ENCODE measurements around the gene DSCAML1.
"Not testable (repeated sequence)": the region's sequence is repeated elsewhere in the genome, so short reads cannot be mapped to it uniquely, and the experiment has no call there.

Gene DSCAML1

GRCh38 chr11:117415358-117415896, 381.6 kb downstream of the DSCAML1 start:
- DNase-seq = no peak

GRCh38 chr11:117414724-117415123, 382.3 kb downstream of the DSCAML1 start:
- no peak for DNase-seq

- DNase-seq = no peak
Measured at GRCh38 chr11:117413616-117414015, 383.4 kb downstream of the DSCAML1 start.

GRCh38 chr11:117412653-117413275, 384.3 kb downstream of the DSCAML1 start:
- DNase-seq = no peak

DNA sequence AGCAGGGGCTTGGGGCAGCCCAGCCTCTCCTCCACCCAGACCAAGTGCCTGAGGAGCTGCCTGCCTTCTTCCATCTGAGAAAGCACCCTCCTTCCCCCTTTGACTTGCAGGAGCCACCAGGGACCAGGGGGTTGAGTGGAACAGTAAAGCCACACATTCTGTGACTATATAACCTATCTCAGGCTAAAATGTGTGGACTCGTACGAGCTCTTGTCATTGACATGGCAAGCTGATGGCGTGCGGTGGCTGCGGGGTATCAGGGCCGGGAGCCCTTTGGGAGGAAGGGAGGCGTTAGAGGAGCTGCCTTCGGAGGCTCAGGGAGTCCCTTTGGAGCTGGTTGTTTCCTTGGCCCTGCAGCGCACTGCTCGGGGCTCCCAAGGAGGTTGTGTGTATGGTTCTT, 384.8 kb downstream of the DSCAML1 start:
- no peak for DNase-seq

DNA sequence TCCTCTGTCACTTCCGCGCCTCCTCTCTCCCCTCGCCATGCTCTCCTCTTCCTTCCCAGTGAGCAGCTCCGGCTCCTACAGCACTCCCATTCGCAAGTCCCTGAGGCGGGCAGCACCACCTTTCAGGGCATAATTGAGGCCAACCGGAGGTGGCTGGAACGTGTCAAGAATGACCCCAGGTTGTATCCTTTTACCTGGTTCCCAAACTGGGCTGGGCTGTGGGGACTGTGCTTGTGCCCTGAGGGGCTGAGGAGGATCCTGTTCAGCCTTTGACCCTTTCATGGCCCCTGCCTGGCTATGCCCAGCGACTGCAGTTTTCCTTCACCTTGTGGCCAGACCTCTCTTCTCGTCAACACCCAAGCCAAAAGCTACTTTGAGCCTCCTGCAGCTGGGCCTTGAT, 385.3 kb downstream of the DSCAML1 start:
- no peak for DNase-seq

DNA sequence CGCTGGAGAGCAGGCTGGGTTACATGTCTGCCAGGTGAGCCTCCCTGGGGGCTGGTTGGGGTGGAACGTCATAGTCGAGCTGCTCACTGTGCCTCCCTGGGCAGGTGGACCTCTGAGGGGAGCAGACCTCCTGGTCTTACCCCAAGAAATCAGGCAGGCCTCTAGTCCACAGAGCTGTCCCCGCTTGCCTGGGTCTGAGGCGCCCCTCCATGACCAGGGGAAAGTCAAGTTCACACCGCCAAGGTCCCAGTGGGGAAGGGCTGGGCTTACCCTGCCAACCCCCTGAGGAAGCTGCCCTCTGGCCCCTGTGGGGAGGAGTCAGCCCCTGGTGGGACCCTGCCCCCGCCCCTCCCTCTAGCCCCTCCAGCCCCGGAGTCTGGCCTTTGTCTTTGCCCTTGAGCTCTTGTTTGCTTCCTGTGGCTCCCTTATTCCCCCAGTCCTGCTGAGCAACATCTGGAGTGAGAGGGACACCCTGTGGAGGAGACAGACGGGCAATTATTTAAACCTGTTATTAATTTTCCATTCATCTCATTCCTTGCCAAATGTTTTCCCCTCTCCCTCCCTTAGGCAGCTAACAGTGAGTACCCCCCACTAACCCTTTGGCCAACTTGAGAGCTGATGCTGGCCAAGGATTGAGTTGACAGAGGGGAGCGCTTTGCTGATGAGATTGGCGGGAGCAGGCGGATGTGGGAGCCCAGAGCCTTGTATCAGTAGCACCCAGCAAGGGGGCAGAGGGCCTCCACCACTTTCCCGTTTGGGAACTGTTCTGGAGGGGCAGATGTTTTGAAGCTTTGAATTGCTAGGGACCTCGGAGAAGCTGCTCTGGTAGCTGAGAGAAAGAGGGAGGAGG, 385.9 kb downstream of the DSCAML1 start:
- no peak for DNase-seq

DNA sequence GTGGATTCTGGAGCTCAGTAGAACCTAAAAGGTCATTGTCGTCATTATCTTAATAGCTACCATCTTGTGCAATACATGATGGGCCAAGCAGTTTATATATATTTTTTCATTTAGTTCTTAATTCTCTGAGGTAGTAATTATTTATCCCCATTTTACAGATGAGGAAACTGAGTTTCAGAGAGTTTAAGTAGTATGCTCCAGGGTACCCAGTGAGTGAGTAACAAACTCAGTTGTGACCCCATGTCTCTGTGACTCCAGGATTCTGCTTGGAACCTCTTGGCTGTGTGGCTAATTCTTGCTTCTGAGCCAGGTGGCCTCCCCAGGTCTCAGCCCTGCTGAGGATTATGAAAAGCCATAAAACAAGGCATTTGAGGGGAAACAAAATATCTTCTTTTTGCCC, 386.8 kb downstream of the DSCAML1 start:
- no peak for DNase-seq

- DNase-seq = no peak
Measured at GRCh38 chr11:117409511-117409910, 387.5 kb downstream of the DSCAML1 start.

GRCh38 chr11:117408356-117408755, 388.7 kb downstream of the DSCAML1 start:
- DNase-seq = no peak

DNA sequence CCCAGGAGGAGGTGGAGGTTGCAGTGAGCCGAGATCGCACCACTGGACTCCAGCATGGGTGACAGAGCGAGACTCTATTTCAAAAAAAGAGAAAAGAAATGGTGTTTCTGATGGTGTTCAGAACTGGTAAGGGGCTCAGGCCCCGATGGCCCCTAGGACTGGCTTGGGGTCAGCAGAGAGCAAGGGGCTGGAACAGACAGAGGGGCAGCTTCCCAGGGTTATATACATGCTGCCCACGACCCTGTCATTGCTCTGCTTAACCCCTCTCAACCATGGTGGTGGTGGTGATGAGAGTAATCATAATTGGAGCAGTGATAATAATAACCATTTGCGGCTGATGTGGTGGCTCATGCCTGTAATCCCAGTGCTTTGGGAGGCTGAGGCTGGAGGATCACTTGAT, 390.0 kb downstream of the DSCAML1 start:
- DNase-seq = no peak

DNA sequence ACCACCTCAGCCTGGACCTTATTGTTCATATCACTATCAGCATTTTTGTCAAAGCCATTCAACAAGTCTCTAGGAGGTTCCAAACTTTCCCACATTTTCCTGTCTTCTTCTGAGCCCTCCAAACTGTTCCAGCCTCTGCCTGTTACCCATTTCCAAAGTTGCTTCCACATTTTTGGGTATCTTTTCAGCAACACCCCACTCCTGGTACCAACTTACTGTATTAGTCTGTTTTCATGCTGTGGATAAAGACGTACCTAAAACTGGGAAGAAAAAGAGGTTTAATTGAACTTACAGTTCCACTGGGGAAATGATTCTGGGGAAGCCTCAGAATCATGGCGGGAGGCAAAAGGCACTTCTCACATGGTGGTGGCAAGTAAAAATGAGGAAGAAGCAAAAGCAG, 391.1 kb downstream of the DSCAML1 start:
- not testable (repeated sequence) for DNase-seq

- not testable (repeated sequence) for DNase-seq
Measured at GRCh38 chr11:117399100-117399840, 397.7 kb downstream of the DSCAML1 start.

- DNase-seq = not testable (repeated sequence)
Measured at GRCh38 chr11:117398618-117399017, 398.4 kb downstream of the DSCAML1 start.

GRCh38 chr11:117396970-117397369, 400.0 kb downstream of the DSCAML1 start:
- no peak for DNase-seq

GRCh38 chr11:117395476-117395875, 401.5 kb downstream of the DSCAML1 start:
- no peak for DNase-seq

- no peak for DNase-seq
Measured at GRCh38 chr11:117394221-117394925, 402.6 kb downstream of the DSCAML1 start.

GRCh38 chr11:117392979-117393378, 404.0 kb downstream of the DSCAML1 start:
- DNase-seq = no peak

DNA sequence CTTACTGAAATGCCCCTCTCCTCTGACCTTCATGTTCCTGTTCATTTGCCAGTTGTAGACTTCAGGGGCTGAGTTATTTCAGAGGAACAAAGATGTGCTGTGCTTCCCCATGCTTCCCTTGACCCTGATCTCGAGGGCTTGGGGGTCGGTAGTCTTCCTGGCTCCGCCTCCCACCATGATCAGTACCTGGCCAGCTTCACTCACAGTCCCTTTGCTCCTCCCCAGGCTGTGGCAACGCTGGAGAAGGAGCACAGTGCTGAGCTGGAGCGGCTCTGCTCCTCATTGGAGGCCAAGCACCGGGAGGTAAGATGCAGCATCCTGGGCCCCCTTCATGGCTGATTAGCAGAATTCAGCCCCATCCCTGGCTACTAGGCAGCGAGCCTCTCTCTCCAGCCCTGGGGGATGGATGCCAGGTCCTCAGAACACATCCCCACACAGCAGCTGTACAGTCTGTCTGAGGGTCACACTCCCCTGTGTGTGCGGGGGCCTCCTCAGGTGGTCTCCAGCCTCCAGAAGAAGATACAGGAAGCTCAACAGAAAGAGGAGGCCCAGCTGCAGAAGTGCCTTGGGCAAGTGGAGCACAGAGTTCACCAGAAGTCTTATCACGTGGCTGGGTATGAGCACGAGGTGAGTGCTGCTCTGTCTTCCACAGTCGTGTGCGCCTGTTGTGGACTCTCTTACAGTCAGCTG, 404.9 kb downstream of the DSCAML1 start:
- no peak for DNase-seq

DNA sequence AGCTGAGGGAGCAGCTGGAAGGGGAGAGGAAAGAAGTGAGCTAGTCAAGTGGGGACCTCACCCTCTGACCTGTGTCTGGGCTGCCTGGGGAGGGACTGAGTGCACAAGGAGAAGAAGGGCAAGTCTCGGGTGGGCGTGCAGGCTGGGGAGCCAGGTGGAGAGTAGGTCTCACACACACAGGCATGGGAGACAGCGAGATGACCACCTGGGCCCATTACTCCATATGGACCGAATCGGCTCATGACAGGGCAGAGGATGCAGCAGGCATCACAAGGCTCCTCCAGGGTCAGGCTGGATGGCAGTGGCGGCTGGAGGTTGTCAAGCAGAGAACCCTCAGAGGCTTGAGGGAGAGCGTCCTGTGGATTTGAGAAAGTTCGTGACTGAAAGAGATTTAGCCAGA, 405.8 kb downstream of the DSCAML1 start:
- DNase-seq = no peak

GRCh38 chr11:117390743-117391142, 406.3 kb downstream of the DSCAML1 start:
- no peak for DNase-seq
